NCI-H748 (cell line): ENCODE data around the gene MRPL27.
"Not testable (repeated sequence)": the region's sequence is repeated elsewhere in the genome, so short reads cannot be mapped to it uniquely, and the experiment has no call there.

ENCODE experiments used
- DNase-seq: peaks from one replicate; lab custom pipeline; 2025; ENCODE audit not compliant: unreplicated experiment; lab: John Stamatoyannopoulos, UW

Gene MRPL27

DNA sequence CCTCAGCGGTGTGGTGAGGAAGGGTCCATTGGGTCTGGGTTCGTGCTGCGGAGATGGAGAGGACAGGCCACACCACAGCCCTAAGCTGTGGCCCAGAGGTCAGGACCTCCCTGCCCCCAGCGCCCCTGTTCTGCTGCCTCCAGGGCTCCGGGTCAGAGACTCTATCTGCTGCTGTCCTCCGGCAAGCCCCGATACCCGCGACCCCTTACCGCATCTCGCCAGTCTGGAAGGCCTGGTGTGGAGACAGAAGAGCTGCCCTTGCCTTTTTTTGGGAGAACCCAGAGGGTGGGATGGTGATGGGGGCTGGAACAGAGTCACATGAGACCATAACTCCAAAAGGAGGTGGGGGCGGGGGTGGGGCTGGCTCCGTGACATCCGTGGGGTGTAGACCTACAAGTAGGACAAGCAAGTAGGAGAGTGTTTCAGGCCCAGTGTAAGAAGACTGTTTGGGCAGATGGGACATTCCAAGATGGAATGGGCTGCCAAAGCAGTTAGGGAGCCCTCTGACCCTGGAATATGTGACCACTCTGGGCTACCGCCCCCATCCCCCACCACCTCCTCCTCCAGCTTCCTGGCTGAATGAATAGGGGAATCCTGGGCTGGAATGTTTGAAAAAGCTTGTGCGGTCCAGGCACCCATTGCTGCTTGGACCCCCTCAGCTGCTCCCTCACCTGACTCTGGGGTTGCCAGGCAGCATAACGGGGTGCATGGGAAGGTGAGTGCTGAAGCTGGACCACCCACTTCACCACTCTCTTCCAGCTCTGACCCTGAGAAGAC is 25.7 kb downstream of the MRPL27 start:
- no peak for DNase-seq

DNA sequence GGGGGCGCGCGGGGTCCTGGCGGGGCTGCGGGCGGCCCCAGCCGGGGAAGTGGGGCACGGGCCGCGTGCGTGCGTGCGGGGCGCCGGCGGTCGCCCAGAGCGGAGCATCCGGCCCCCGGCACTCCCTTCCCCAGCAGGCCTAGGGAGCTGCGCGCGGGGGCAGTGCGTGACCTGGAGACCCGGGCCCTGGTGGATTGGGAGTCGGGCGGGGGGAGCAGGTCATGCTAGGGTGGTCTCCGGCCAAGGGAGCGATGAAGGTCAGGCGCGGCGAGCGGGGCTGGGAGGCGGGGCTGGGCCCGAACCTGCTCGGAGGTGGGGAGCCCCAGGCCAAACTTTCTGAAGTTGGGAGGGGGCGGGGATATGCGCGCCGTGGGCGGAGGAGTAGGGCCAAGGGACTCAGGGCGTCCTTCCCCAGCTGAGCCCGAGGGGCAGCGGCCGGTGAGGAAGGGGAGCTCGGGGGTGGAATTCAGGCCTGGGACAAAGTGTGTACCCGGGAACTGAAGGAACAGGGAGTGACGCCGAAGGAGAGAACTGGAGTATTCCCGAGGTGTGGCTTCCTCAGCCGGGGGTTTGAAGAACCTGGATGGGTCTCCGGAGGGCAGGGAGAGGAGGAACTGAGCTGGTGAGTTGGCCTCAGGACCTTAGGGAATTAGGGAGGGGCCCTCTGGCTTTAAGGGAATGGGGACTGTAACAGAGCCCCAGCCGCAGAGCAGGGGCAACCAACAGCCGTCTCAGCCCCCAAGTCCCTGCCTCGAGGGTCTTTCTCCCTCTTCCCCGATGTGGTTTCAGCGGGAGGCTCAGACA is 26.5 kb downstream of the MRPL27 start:
- peak; percentile 33 for DNase-seq

DNA sequence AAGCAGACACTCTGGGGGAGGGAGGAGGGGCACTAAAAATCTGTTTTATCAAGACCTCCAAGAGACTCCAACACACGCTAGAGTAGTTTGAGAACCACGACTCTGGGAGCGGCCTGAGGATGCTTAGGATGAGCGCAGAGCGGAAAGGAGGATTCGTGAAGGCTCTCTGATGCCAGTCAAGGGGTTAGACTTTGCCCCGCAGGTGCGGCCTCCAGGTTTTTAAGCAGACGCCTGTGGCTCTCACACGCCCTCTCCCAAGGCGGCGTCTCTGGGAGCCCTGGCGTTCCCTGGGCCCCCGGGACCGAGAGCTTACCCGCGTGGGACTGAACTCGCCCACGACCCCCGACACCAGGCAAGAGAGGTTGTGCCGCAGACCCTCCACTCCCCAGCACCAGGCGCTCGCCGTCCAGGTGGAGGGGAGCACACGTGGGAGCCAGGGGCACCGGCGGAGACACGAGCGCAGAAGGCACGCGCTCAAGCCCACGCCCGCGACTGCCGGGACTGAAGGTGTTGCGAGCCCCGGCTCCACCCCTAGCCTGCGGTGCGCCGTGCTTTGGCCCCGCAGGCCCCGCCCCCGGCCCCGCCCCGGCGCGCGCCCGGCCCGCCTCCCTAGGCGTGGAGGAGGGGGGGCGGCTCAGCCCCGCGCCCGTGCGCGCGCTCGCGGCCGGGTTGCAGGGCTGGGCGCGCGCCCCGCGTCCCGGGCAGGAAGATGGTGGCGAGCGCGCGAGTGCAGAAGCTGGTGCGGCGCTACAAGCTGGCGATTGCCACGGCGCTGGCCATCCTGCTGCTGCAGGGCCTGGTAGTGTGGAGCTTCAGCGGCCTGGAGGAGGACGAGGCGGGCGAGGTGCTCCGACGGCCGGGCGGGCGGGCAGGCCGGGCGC is 27.3 kb downstream of the MRPL27 start, which contains the start of gene XYLT2:
TSS of gene XYLT2 (plus strand) at position 695 of the 881 bp plus-strand sequence. CDS start at position 710, 15 bp downstream.
- peak; percentile 92 for DNase-seq

DNA sequence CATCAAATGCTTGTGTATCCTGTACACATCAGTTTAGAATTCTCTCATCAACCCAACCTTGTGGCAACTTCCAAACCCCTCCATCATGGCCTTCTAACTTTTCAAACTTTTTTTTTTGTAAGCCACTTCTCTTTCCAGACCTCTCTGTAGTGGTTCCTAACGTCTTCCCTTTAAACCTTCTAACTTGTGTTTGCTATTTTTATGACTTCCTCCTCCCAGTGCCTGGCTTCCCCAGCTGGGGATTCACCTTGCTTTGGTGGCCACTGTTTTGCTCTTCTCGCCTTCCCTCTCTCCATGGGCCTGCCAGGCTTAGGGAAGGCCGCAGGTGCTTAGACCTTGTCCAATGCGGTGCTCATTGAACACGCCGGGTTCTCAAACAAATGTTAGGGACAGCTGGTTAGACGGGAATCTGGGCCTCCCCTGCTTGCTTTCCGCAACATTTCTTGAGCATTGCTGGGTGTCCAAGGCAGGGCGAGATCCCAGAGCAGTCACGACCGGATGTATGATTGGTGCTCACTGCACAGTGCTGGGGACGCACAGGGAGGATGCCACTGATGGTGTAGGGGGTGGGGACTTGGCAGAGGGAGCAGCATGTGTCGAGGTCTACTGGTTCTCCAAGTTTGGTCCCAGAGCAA is 28.1 kb downstream of the MRPL27 start:
- DNase-seq = no peak

DNA sequence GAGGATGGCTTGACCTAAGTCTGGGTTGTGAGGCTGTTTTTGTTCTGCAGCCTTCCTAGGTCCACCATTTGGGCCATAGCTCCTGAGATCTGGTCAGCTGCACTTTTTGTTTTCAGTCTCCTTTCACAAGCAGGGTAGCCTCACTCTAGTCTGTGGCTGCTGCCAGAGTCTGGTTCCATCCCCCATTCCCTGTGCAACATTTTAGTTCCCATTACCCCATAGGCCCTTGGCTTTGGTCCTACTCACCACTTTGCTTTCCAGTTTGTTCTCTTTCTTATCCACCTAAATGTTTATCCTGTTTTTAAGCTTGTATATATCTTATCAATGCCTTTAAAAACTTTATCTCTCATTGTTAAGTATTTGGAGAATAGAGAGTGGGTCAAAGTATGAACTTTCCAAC is 33.6 kb downstream of the MRPL27 start:
- no peak for DNase-seq

DNA sequence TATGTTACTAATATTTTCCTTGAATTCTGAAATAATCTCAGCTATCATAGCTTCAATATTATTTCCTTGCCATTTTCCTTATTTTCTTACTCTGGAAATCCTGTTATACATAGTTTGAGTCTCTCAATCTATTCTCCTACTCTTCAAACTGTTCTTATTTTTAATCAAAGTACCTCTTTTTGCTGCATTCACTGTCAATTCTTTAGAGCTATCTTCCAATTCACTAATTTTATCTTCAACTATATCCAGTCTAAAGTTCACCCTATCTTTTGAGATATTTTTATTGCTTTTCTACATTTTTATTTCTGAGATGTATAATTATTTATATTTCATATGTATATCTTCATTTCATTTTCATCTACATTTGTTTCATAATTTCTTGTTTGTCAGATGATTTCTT is 34.3 kb downstream of the MRPL27 start:
- DNase-seq = no peak

DNA sequence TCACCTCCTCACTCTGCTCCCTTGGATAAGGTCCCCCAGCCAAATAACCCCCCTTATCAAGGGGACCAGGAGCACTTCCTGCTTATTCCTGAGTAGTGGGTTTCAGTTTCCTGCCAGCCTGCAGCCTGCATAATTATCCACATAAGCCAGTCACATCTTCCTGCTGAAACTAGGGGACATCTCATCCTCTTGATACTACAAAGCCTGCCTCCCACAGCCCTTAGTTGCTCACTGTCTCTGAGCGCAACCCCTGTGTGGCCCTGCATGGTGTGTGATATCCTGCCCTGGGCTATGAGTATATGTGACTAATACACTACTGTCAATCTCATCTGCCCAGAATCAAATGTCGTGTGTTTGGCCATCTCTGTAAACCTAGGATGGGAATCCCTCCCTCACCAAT is 35.0 kb downstream of the MRPL27 start:
- no peak for DNase-seq

DNA sequence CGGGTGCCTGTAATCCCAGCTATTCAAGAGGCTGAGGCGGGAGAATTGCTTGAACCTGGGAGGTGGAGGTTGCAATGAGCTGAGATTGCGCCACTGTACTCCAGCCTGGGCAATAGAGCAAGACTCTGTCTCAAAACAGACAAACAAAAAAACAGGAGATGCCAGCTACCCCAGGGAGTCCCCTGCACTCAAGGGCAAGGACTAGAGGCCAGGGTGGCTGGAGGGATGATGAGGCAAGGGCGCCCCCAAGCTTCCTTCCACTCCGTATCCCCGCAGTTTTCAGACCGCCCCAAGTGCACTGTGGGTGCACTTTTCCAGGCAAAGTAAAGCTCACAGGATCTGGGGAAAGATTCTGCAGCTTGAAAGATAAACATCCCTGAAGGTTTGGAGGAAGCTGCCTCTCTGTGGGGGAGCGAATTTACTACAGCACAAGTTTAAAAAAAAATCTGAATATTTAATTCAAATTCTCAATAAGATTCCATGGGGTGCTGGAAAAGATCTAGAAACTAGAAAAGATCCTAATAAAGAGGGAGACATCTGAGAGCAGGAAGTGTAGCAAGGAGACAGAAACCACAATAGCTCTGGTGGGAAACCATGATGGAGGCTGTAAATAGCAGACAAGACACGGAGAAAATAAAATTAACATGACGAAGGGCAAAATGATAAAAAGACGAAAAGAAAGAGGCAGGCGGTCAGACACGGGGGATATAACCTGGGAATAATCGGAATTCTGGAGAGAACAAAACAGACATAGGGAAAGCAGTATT is 39.5 kb downstream of the MRPL27 start:
- not testable (repeated sequence) for DNase-seq

DNA sequence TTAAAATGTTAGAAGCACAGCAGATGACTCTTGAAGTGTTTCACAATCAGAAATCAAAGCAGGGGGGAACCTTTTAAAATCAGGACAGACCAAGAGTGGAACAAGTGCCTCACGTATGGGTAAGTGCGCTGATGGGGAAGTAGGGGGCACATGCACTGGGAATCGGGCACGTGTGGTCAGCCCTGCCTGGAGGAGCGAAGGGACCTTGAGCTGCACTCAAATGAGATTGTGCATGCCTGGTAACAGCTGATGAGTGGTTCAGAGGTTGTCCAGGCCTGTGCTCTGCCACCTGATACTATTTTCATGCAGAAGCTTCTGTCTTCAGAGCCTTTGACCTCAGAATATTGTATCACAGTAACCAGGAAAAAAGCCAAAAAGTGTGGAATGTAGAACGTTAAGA is 40.8 kb downstream of the MRPL27 start:
- DNase-seq = no peak

DNA sequence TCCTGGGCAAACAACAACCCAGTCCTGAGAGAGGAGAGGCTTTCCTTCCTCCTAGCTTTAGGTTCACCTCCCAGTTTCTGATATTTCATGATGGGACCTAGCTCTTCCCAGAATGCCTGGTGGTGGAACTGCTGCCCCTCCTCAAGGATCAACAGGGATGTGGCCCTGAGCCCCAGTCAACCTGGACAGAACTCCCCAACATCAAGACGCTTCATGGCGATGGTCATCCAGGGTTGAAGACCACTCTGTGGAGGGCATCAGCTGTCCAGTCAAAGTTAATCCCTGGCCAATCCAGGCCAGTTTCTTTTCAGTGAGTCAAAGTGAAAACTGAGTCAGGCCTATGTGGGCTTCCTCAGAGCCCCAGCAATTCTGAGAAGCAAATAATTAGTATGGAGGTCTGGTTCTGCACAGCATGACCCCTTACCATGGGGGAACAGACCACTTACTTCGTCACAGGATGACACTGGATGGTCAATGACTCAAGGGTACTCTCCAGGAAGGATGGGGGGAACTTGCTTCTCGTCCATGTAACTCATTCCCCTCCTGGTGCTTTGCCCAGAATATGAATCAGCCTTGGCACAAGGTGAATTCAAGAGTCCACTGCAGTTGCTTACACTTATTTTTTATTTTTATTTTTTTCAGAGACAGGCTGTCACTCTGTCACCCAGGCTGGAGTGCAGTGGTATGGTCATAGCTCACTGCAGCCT is 41.7 kb downstream of the MRPL27 start:
- no peak for DNase-seq

DNA sequence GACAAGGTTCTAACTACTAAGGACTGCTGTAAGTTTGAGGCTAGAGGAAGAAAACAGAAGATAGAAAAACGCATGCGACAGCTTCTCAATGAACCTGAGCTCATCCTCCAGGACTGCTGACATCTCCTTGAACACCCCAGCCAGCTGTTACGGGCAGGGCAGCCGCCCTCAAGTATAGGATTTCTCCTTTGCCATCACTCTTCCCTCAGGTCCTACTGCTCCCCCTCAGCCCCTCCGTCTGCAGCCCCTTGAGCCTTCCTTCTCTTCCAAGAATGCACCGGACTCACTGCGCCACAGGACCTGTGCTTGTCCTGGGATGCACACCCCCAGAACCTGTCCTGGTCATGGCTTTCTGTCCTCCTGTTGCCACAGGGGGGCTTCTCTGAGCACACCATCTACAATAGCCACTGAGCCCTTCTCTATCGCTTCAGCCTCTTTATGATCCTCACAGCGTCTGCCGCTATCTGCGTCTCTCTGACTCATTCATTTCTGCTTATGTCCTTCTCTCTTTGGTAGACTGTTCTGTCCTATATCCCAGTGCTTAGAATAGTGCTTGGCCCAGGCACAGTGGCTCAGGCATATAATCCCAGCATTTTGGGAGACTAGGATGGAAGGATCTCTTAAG is 42.7 kb downstream of the MRPL27 start:
- no peak for DNase-seq

DNA sequence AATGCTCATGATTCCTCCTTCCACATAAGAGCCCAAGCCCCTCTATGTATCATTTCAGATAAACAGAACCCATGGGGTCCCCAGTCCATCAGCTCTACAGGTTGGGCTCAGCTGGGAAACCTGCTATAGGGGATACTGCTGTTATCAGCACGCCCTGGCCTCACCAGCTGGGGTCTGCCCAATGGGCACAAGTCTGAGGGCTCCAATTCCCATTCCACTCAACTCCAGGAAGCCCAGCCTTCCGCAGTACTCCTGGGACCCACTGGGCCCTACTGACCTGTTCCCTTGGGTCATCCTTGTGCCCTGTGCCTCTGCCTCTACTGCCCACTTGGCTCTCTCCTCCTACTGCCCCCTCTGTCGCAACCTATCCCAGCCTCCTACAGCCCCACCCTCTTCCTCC is 43.3 kb downstream of the MRPL27 start:
- no peak for DNase-seq

DNA sequence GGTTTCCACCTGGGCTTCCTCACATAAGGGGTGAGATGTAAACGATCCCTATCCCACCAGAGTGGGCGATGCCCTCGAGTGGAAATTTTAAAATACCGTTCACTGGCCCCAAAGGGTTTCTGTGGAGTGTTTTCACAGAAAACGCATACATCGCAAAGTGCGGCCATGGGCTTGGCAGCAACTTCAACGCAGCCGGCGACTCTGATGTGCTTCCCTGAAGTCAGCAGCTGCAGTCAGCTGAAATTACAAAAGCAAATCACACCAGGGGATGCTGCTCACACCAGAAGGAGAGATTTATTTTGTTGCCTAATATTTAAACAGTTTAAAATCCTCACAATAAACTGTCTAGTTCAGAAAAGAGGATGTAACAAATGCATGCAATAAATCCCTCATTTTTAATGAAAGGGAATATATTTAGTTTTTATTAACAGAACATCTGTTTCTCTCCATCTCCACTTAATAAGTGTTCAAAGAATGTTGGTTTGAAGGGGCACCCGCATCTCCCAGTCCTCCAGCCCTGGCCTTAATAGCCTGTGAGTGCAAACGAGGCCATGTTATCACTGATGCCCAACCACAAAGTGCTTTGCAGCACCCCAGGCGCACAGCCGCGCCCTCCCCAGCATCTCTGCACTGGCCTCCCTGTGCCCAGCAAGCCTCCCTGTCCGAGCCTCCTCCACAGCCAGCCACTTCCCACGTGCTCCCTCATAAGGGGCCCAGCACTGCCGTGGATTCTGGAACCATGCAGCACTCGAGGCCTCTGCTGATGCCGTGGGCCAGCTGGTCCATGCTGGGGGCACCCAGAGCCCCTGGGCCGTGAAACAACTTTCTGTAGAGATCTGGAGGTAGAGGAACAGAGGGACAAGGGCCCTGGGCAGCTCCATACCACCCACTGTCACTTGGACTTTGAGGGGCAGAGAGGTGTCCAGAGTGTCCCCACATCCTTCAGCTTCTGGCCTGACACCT is 44.3 kb downstream of the MRPL27 start:
- no peak for DNase-seq

DNA sequence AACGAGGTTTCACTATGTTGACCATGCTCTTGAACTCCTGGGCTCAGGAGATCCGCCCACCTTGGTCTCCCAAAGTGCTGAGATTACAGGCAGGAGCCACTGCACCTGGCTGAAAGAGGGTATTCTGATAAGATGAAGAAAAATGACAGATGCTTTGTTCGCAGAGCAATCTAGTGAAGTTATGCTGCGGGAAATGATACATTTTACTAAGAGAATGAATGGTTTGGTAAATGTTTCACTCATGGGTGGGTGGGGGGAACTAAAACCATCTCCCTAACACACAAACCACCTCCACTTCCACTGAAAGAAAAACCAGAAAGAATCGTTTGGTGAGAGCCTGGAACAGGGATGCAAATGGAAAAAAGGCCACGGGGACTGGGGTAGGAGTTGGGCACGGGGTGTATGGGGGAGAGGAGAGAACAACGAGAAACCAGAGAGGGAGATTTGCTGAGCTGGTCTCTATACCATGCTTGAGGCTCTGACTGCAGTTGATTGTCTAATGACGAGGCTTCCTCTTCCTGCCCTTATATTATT is 46.1 kb downstream of the MRPL27 start:
- no peak for DNase-seq

DNA sequence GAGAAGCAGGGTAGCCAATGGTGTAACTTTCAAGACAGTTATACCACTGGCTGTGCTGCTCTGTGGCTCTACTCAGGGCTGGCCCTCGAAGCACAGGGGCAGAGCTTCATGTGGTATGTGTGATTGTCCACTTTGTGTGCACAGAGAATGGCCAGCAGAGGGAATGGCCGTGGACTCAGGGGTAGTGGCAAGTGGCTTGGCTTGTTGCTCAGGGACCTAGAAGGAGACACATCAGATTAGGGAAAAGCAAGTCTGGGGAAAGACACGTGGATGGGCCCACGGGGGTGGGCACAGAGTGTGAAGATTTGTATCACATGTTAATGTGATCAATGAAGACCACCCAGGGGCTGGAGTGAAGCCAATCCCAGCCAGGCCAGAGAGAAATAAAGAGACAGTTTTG is 47.1 kb downstream of the MRPL27 start:
- no peak for DNase-seq

DNA sequence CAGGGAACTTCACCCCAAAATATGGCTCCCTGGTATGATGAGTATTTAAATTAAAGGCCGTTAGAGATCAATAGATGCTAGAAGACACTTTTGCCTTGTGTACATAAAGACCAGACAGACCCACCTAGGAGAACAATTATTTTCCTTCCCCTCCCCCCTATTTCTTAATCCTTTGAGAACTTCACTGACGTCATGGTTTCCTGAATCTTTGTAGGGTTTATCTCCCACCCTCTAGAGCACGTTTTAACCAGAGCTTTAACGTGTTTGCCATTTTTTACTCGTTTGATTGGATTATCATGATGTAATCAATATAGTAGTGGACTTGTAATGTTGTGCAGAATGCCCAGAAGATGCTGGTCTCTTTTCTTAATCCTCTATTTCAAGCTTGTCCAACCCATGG is 49.9 kb downstream of the MRPL27 start:
- no peak for DNase-seq

DNA sequence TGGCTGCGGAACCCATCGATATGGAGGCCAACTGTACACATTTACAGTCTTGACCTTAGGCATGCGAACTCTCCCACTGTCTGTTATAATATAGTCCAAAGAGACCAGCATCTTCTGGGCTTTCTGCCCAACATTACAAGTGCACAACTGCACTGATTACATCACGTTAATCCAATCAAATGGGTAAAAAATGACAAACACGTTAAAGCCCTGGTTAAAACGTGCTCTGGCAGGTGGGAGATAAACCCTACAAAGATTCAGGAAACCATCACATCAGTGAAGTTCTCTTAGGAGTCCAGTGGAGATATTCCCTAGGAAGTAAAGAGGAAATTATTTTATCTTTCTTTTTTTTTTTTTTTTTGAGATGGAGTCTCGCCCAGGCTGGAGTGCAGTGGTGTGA is 50.7 kb downstream of the MRPL27 start:
- no peak for DNase-seq
